Measurements from ENCODE around the gene PTGDS.

Gene PTGDS

GRCh38 chr9:136945333-136946227 is 31.7 kb upstream of the PTGDS start:
- DNase-seq = no peak

- DNase-seq = no peak
Measured at GRCh38 chr9:136946228-136947027, 30.9 kb upstream of the PTGDS start.

- DNase-seq = no peak
Measured at GRCh38 chr9:136947028-136947891, 30.0 kb upstream of the PTGDS start.

- peak; percentile 49 for DNase-seq
Measured at GRCh38 chr9:136947955-136948510, 29.3 kb upstream of the PTGDS start.

- DNase-seq = no peak
Measured at GRCh38 chr9:136949239-136949816, 28.0 kb upstream of the PTGDS start.

- DNase-seq = peak; percentile 94
Measured at GRCh38 chr9:136949817-136950655, 27.3 kb upstream of the PTGDS start.

- no peak for DNase-seq
Measured at GRCh38 chr9:136950656-136951276, 26.5 kb upstream of the PTGDS start.

- peak; percentile 47 for DNase-seq
Measured at GRCh38 chr9:136951541-136952320, 25.6 kb upstream of the PTGDS start, which contains the start of gene LCN12. Gene LCN12, plus strand, starts transcription at chr9:136952273. Its CDS starts 55 bp downstream, at chr9:136952328.

GRCh38 chr9:136952321-136952850 is 24.9 kb upstream of the PTGDS start:
- DNase-seq = peak; percentile 50

- no peak for DNase-seq
Measured at GRCh38 chr9:136952876-136953770, 24.2 kb upstream of the PTGDS start.

GRCh38 chr9:136953771-136954269 is 23.5 kb upstream of the PTGDS start:
- DNase-seq = no peak

- DNase-seq = no peak
Measured at GRCh38 chr9:136954270-136955083, 22.8 kb upstream of the PTGDS start.

GRCh38 chr9:136955202-136955942 is 21.9 kb upstream of the PTGDS start:
- DNase-seq = no peak

GRCh38 chr9:136955943-136956335 is 21.4 kb upstream of the PTGDS start:
- no peak for DNase-seq

GRCh38 chr9:136956604-136957003 is 20.7 kb upstream of the PTGDS start:
- no peak for DNase-seq

GRCh38 chr9:136957461-136957860 is 19.8 kb upstream of the PTGDS start:
- DNase-seq = no peak

Measured in right kidney (tissue), 1 donor.